GM19351 (cell line): ENCODE data around the gene SHC2.
A peak's percentile ranks its signal among the peaks of the same experiment; 100 is the strongest.
"Not testable (repeated sequence)": the region's sequence is repeated elsewhere in the genome, so short reads cannot be mapped to it uniquely, and the experiment has no call there.

Experiments used
- ATAC-seq: cut with Tn5 transposase; IDR thresholded peaks from one replicate; pipeline ENCODE4 v1.9.1; 2021; ENCODE audit warnings: mild to moderate bottlenecking, moderate library complexity; ENCODE audit not compliant: unreplicated experiment

Gene SHC2

DNA sequence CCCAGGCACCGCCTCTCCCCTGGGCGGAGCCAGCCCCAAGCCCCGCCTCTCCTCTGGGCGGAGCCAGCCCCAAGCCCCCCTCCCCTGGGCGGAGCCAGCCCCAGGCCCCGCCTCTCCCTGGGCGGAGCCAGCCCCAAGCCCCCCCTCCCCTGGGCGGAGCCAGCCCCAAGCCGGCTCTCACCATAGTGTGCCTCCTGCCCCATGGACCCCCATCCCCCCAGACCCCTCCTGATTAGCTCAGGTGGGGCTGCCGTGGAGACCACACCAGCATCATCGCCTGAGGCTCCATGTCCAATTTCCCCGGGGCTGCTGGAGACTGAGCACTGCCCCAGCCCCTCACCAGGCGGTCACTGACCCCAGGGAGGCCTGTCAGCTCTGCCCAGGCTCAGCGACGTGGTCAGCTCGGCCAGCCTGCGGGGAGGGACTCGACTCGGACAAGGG is 31.3 kb upstream of the SHC2 start:
- ATAC-seq: no peak

DNA sequence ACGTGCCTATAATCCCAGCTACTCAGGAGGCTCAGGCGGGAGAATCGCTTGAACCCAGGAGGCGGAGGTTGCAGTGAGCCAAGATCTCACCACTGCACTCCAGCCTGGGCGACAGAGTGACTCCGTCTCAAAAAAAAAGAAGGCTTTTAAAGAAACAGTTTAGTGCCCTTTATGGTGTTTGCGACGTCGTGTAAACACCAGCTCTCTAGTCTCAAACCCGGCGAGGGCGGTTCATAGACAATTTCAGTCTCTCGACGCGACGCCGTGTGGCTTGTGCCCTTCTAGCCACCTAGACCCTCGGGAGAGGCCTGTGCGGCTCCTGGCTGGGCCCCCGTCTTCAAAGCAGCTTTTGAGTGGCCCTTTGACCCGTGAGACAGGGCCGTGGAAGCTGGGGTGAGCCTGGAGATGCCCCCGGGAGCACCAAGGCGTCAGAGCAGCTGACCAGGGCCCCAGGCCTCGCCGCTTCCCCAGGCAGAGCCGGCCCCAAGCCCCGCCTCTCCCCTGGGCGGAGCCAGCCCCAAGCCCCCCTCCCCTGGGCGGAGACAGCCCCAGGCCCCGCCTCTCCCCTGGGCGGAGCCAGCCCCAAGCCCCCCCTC is 30.4 kb upstream of the SHC2 start:
- no peak for ATAC-seq

DNA sequence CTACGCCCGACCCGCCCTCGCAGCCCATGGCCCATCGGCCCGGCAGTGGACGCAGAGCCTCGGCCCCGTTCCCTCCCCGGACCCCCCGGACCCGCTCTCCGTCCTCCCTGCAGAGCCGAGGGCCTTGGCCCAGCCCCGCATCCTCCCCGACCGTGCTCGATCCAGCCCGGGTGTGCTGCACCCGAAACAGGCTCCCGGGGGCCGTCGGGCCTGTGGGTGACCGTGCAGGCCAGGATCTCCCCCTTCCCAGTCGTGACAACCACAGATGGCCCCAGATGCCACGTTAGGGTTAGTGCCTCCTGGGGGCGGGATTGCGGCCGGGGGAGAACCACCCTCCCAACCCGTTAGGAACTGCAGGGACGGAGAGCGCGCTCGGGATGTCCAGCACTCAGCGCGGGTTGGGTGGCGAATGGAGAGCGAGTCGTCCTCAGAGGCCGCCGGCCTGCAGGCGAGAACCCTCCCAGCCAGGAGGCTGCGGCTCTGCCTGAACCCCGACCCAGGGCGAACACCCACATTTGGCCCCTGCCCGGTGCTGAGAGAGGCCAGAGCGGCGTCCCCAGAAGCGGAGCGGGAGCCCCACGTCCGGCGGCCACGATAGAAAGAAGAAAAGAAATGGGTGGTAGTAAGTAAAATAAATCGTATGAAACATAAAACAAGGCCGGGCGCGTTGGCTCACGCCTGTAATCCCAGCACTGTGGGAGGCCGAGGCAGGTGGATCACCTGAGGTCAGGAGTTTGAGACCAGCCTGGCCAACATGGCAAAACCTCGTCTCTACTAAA is 28.8 kb upstream of the SHC2 start:
- ATAC-seq: no peak

DNA sequence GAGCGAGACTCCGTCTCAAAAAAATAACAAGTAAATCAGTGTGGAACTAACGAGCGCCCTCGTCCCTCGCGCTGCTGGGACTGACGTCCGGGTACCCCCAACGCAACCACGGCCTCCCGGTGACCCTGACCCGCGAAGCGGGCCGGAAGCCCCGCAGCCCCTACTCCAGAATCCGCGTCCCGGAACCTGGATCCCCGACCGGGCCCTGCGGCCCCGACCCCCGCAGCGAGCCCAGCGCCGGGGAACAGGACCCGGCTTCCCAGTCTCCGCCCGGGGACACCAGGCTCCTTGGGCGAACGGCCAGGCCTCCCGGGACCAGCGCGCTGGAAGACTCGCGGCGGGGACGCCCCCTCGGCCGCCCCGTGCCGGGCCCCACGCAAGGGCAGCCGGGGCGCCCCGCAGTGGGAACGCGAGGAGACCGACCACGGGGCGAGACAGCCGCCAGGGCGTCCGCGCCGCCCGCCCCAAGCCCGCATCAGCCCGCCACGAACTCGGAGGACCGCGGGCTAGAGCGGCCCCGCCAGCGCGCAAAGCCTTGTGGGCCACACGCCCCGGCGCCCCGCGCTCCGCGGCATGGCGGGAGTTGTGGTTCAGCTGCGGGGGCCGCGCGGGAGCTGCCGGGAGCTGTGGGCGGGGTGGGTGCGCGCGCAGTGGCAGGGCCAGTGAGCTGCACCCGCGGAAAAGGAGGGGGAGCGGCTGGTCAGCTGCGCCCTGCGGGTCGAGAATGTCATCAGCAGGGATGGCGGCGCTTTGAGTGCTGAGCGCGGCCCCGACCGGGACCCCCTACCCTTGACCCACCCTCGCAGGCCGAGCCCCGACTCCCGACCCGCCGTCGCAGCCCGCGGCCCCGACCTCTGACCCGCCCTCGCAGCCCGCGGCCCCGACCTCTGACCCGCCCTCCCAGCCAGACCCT is 27.9 kb upstream of the SHC2 start:
- ATAC-seq: peak; percentile 59

GRCh38 chr19:485583-486236 is 24.9 kb upstream of the SHC2 start:
- ATAC-seq: no peak

DNA sequence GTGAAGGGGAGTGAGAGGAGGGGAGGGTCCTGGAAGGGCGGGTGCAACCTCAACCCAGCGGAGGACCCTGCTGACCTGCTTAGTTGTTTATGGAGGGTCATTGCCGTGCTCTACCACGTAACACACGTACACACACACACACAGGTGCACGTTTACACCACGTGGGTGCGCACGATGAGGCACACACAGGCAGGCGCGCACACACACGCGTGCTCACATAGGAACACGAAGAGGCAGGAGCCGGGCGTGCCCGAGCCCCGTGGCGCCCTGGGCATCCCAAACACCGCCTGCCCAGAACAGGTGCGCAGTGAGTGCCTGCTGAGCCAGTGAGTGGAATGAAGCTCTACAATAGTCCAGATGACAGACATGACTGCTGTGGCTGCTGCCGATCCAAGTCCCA is 24.2 kb upstream of the SHC2 start:
- no peak for ATAC-seq

DNA sequence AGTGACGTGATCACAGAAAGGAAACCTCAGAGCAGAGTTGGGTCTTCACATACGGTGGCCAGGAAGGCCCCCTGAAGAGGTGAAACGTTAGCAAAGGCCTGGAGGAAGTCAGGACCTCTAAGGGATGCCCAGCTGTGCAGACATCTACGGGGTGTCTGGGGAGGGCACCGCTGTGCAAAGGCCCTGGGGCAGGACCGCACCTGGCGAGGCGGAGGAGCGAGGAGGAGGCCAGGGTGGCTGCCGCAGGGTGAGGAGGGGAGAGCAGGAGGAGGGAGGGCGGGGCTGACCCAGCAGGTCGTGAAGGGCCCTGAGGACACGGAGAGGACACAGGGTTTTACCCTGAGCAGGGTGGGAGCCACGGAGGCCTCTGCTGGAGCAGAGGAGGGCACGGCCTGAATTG is 23.7 kb upstream of the SHC2 start:
- ATAC-seq: no peak

DNA sequence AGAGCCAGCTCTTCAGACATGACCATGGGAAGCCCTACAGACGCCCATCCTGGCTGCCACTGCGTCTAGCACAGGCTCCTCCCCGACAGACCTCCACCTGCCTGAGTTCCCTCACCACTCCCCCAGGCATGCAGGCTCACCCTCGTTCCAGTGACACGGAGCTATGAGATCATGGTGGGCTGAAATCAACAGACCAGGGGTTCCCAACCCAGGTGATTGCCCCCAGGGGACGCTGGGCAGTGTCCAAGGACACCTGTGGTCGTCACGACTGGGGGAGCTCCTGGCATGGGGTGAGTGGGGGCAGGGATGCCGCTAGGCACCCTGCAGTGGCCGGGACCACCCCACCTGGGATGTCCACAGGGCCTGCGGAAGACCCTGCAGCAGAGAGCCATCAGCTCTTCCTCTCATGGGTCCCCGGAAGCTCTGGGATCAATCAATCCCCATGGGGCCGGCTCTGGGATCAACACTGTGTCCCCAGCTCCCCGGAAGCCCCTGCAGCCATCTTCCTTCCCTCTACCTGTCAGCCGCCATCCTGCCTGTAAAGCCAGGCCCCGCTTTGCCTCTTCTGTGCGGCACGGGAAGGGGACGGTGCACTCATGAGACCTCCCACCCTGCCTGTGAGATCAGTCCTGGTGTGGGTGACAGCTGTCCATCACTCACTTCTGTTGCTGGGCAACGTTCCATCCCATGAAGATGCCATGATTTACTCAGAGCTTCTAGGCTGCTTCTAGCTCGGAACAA is 22.7 kb upstream of the SHC2 start:
- ATAC-seq: no peak

DNA sequence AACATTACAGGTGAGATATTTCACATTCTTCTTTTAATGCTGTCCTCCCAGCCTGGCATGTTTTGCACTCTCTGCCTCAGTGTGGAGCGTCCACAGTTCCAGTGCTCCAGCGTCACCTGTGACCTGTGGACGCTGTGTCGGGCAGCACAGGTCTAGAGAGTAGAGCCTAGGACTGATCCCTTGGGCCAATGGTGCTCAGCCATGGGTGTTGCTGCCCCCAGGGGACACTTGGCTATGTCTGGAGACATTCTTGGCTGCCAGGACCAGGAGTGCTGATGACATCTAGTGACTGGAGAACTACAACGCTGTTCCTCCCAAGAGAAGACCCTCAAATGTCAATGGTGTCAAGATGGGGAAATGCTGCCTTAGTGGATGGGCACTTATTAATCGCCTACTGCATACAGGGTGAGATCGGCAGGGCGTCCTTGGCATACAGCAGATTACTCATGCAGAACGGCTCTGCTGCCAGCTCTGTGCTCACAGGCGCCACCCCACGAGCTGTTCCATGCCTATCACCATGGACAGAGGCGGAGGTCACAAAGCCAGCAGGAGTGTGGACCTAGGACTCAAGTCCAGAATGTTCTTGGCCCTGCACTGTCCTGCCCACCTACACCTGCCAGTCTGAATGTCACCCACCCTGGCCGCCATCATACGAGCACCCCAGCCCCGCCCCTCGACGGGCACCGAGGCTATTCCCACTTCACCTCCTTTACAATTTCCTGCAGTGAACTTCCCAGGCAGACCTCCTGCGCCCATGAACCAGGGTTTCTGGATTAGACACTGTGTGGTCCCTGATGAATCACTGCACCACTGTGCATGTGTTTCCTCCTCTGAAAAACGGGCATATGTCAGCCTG is 21.6 kb upstream of the SHC2 start:
- ATAC-seq: no peak

- not testable (repeated sequence) for ATAC-seq
Measured at GRCh38 chr19:481100-481499, 20.3 kb upstream of the SHC2 start.

- no peak for ATAC-seq
Measured at GRCh38 chr19:480016-480855, 19.4 kb upstream of the SHC2 start.

DNA sequence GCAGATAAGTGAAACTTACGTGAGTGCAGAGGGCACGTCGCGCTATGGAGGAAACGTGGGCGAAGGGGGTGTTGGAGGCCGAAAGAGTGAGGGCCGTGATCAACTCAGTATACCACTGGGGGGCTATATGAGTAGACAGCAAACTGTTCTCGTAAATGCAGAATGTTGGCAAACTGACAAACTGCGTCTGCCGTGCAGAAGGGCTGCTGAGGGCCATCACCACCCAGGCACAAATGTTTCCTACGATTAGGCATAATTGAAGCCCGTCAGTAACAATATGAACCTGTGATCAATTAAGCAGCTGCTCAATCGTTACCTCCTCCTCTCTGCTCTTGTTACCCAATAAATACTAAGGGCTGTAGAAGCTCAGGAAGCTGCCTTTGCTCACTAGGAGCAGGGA is 18.1 kb upstream of the SHC2 start:
- ATAC-seq: no peak

DNA sequence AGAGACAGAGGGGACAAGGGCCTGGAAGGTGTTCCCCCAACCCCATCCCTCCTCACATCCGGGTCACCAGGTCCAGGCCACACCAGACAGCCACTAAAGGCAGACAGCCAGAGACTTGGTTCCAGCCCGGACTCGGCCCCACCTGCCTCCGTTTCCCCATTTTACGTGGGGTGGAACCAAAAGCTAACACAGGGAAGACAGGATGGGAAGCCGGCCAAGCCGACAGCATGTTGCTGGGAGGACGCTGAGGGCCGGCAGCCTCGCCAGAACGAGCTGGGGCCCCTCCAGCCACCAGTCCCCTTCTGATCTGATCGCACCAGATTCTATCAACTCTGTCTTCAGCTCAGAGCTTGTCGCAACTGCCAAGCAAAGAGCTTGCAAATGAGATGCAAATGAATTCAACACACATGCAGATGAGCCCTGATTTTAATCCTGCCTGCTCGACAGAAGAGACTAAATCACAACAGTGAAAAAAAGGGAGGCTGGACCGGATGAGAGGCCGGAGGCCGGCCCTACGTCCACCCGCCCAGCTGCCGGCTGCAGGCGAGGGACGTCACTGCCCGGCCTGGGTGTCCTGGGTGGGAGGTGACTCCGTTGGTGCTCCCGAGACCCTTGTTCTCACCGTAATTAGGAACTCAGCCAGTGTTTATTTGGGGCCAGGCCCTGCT is 17.5 kb upstream of the SHC2 start:
- no peak for ATAC-seq

DNA sequence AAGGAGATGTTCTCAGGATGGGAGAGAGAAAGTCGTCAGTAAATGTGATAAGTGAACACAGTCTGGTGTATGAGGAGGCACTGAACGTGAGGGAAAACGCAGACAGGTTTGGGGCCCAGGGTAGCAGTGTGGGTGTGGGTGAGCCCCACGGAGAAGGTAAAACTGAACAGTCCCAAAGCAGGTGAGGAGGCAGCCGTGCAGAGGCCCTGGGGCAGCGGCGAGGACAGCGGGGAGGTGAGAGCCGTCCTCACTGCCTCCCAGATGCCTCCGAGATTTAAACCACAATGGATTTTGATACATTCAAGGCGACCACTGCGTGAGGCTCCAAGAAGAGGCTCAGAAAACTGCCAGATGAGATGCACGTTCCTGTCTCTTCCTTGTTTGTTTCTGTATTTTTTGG is 14.5 kb upstream of the SHC2 start:
- no peak for ATAC-seq

GRCh38 chr19:474126-475078 is 13.6 kb upstream of the SHC2 start:
- no peak for ATAC-seq

GRCh38 chr19:472005-472858 is 11.4 kb upstream of the SHC2 start:
- no peak for ATAC-seq
